SK-N-MC (cell line): ENCODE data around the gene ASH1L.

Source experiments
- EZH2 ChIP-seq: fragments of 200-600 bp; sonication (generic); IDR thresholded peaks from one replicate; pipeline ENCODE4 v1.6.1; 2017; ENCODE audit warnings: antibody characterized with exemption
- FOXP2 ChIP-seq: optimal IDR thresholded peaks from 2 replicates; pipeline ENCODE3; 2011; ENCODE audit warnings: mild to moderate bottlenecking, moderate library complexity; ENCODE audit not compliant: insufficient read depth; ENCODE audit errors: extremely low read length, control extremely low read depth
- POLR2AphosphoS5 ChIP-seq: IDR thresholded peaks from 2 replicates; pipeline ENCODE4 v1.6.1; 2012; ENCODE audit warnings: mild to moderate bottlenecking, low read depth, low read length, borderline replicate concordance

- TF ChIP-seq EZH2 (no peak), POLR2AphosphoS5 (no peak), FOXP2 (no peak)
These were observed 95.6 kb downstream of the ASH1L start for GRCh38 chr1:155466996-155467395.
